Esophagus muscularis mucosa (tissue), 4 donors: ENCODE results near the gene ARX. TPM values are rescaled to one million over a fixed set of nuclear protein-coding genes. Genes with fewer than 3 reads are reported as not detected.

ENCODE experiments used
- DNase-seq: peaks from one replicate; pipeline ENCODE4 v3.0.0-alpha.2; 2017; ENCODE audit errors: extremely low spot score
- H3K27ac ChIP-seq, 4 donors: fragments of 200-600 bp; sonication (generic); replicated peaks in 1 of 4; 1 replicate in 3 of 4; 2 replicates in 1 of 4; pipeline ENCODE4 v1.5.1; 2016 to 2019; ENCODE audit warnings: mild to moderate bottlenecking in 1 of 4
- H3K27me3 ChIP-seq, 4 donors: fragments of 200-600 bp; sonication (generic); one replicate each; pipeline versions ENCODE4 v1.5.1 to v1.6.0; 2016 to 2019
- H3K36me3 ChIP-seq, 4 donors: fragments of 200-600 bp; sonication (generic); one replicate each; pipeline ENCODE4 v1.5.1; 2016 to 2019
- H3K4me1 ChIP-seq, 4 donors: fragments of 200-600 bp; sonication (generic); one replicate each; pipeline ENCODE4 v1.5.1; 2016 to 2019
- H3K4me3 ChIP-seq, 4 donors: fragments of 200-600 bp; sonication (generic); 1 replicate in 2 of 4; 2 replicates in 2 of 4; pipeline ENCODE4 v1.5.1; 2016 to 2019; ENCODE audit warnings: mild to moderate bottlenecking in 4 of 4, moderate library complexity in 1 of 4
- H3K9me3 ChIP-seq, 4 donors: fragments of 200-600 bp; sonication (generic); 1 replicate in 3 of 4; 2 replicates in 1 of 4; pipeline ENCODE4 v1.5.1; 2016 to 2019
- EP300 ChIP-seq: sonication (generic); formaldehyde crosslinking; IDR thresholded peaks from one replicate; pipeline ENCODE4 v1.6.1; 2017; ENCODE audit warnings: antibody characterized with exemption
- POLR2A ChIP-seq: fragments of 450-650 bp; IDR thresholded peaks from one replicate; pipeline ENCODE4 v1.6.1; 2017; ENCODE audit warnings: antibody characterized with exemption, moderate library complexity, mild to moderate bottlenecking, low read depth
- POLR2AphosphoS5 ChIP-seq, 2 donors: sonication (generic); formaldehyde crosslinking; IDR thresholded peaks; one replicate each; pipeline ENCODE4 v1.6.1; 2017; ENCODE audit warnings: antibody characterized with exemption in 2 of 2
- WGBS: methylation state at CpG from one replicate; pipeline ENCODE4 v1.1.5; 2018; 5-methylcytosine and 5-hydroxymethylcytosine counted together
- intact Hi-C: fragments of 100-400 bp; cut with DNase I; formaldehyde crosslinking; loops from one replicate; pipeline ENCODE4 v1.15.1; 2023
- total RNA-seq, 4 donors: library from RNA; depleted of rRNA; stranded (reverse); fragments of >200 nt; gene quantifications; one replicate each; pipeline versions ENCODE4 v1.1.0 to v1.2.1, GENCODE V29; 2016
- TF ChIP-seq, protein P1 (sequence below), 3 experiments: fragments of 200-600 bp in 2 of 3; fragments of 450-650 bp in 1 of 3; sonication (generic) in 2 of 3; IDR thresholded peaks; one replicate each; pipeline ENCODE4 v1.5.1; 2017 to 2019; ENCODE audit warnings: antibody characterized with exemption in 3 of 3, mild to moderate bottlenecking in 2 of 3, moderate library complexity in 1 of 3

Gene ARX
- total RNA-seq, 4 donors from 2014 or later = not detected

DNA sequence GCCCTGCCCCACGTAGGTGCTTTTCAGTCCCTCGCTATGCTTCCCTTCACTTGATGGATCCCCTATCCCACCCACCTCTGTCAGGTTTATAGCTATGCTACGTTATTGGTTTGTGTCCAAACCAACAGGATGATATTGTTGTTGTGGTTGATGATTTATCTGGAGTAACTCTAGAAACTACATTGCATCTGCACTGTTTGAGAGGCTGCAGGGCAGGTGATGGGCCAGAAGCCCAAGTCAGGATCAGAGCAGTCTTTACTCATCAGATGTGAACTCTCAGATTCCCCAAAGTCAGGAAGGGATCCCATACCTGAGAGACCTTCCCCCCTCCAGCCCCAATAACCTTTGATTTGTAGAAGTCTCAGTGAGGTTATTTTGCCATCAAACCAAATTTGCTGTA, 34.7 kb downstream of the ARX start:
- H3K4me1 ChIP-seq = no peaks in the 10 kb centered on the region
- no peak overlapping the region for H3K4me3 ChIP-seq
- TF ChIP-seq, protein P1, sequence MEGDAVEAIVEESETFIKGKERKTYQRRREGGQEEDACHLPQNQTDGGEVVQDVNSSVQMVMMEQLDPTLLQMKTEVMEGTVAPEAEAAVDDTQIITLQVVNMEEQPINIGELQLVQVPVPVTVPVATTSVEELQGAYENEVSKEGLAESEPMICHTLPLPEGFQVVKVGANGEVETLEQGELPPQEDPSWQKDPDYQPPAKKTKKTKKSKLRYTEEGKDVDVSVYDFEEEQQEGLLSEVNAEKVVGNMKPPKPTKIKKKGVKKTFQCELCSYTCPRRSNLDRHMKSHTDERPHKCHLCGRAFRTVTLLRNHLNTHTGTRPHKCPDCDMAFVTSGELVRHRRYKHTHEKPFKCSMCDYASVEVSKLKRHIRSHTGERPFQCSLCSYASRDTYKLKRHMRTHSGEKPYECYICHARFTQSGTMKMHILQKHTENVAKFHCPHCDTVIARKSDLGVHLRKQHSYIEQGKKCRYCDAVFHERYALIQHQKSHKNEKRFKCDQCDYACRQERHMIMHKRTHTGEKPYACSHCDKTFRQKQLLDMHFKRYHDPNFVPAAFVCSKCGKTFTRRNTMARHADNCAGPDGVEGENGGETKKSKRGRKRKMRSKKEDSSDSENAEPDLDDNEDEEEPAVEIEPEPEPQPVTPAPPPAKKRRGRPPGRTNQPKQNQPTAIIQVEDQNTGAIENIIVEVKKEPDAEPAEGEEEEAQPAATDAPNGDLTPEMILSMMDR (IDR thresholded peaks at IDR 0.05) = no peak
- no peak for TF ChIP-seq EP300
- no peak for TF ChIP-seq POLR2AphosphoS5 (IDR thresholded peaks at IDR 0.05)
- TF ChIP-seq POLR2A = no peak
- 78% methylated on average over 3 of the region's 3 CpGs for WGBS
- no peaks in the 10 kb centered on the region for H3K9me3 ChIP-seq
- intact Hi-C loops = no loop called here
- no peak overlapping the region for H3K27ac ChIP-seq
- H3K27me3 ChIP-seq = no peaks in the 10 kb centered on the region
- no peak for DNase-seq
- no peaks in the 10 kb centered on the region for H3K36me3 ChIP-seq

DNA sequence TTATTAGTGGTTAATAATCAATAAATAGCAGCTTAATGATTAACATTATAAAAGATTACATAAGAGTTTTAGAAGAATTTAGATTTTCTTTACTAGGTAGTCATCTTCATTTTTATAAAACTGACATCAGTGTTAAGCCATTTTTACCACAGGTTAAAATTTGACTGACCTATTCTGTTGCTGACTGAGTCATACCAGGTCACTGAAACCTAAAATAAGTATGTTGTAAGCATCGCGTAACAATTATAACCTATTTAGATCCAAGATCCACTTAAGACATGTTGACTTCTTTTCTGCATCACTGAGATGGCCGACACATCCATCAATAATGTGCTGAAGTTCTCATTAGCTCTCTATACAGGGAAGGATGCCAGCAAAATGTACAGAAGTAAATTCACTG, 36.7 kb downstream of the ARX start:
- Histone ChIP-seq H3K4me1 (no peaks in the 10 kb centered on the region), H3K27me3 (no peaks in the 10 kb centered on the region), H3K36me3 (no peaks in the 10 kb centered on the region), H3K27ac (no peak overlapping the region), H3K4me3 (no peak overlapping the region), H3K9me3 (no peaks in the 10 kb centered on the region)
- DNase-seq = no peak
- 85% methylated on average over 3 of the region's 3 CpGs for WGBS
- TF ChIP-seq POLR2AphosphoS5 (IDR thresholded peaks at IDR 0.05) (no peak), EP300 (no peak), POLR2A (no peak)
- TF ChIP-seq, protein P1 (IDR thresholded peaks at IDR 0.05) = no peak
- intact Hi-C loops = no loop called here

DNA sequence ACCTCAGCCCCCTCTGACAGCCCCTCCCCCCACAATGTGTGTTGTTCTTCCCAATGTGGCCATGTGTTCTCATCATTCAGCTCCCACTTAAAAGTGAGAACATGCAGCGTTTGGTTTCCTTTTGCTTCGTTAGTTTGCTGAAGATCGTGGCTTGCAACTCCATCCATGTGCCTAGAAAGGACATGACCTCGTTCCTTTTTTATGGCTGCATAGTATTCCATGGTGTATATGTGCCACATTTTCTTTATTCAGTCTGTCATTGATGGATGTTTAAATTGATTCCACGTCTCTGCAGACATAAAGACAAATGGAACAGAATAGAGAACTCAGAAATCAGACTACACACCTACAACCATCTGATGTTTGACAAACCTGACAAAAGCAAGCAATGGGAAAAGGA, 46.0 kb downstream of the ARX start:
- intact Hi-C loops = no loop called here
- no peak for DNase-seq
- Histone ChIP-seq H3K36me3 (no peaks in the 10 kb centered on the region), H3K9me3 (no peaks in the 10 kb centered on the region), H3K27me3 (no peaks in the 10 kb centered on the region), H3K4me3 (no peak overlapping the region), H3K27ac (no peak overlapping the region), H3K4me1 (no peaks in the 10 kb centered on the region)
- 86% methylated on average over 5 of the region's 5 CpGs for WGBS
- no peak for TF ChIP-seq POLR2A
- TF ChIP-seq, protein P1 (IDR thresholded peaks at IDR 0.05) = no peak
- TF ChIP-seq POLR2AphosphoS5 (IDR thresholded peaks at IDR 0.05) = no peak
- no peak for TF ChIP-seq EP300

DNA sequence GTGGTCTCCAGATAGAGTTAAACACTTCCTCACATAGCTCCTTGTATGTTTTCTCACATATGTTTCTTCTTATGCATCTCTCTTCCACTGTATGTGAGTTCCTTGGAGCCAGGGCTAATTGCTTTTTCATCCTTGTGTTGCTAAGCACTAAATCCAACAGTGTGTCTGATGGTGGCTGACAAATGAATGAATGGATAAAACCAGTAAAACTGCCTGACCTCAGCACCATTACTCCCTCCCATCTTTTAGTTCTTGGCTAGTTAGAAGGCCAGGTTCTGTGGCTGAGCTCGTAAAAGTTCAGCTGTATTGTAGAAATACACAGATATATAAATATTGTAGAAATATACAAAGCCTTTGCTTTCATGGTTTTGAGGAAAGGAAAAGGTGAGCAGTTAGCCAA, 50.4 kb downstream of the ARX start:
- H3K27ac ChIP-seq = no peak overlapping the region
- no peak overlapping the region for H3K4me3 ChIP-seq
- intact Hi-C loops = no loop called here
- TF ChIP-seq POLR2A = no peak
- TF ChIP-seq, protein P1 (IDR thresholded peaks at IDR 0.05) = no peak
- TF ChIP-seq POLR2AphosphoS5 (IDR thresholded peaks at IDR 0.05) = no peak
- TF ChIP-seq EP300 = no peak
- 56% methylated on average over 1 of the region's 1 CpG for WGBS
- no peak for DNase-seq
- no peaks in the 10 kb centered on the region for H3K27me3 ChIP-seq
- H3K9me3 ChIP-seq = no peaks in the 10 kb centered on the region
- no peaks in the 10 kb centered on the region for H3K4me1 ChIP-seq
- H3K36me3 ChIP-seq = no peaks in the 10 kb centered on the region

DNA sequence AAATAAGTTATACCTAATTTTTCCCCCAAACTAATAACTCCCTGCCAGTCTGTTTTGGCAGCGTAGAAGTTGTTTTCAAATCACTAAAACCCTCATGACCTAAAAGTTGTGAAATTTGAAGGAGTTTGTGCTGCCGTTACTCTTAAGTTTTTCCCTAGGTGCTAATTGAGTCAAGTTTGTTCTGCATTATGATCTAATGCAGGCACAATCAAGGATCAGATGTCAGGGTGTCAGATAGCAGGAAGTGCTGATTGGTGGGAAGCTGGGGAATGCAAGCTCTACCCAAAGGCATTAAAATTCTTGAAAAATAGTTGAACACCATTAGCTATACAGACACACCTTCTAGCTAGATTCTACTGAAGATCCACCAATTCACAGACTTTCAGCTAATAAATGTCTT, 51.9 kb downstream of the ARX start:
- Histone ChIP-seq H3K4me3 (no peak overlapping the region), H3K9me3 (no peaks in the 10 kb centered on the region), H3K27ac (no peak overlapping the region), H3K36me3 (no peaks in the 10 kb centered on the region), H3K4me1 (no peaks in the 10 kb centered on the region), H3K27me3 (no peaks in the 10 kb centered on the region)
- 87% methylated on average over 2 of the region's 2 CpGs for WGBS
- no peak for DNase-seq
- no peak for TF ChIP-seq POLR2AphosphoS5 (IDR thresholded peaks at IDR 0.05)
- no peak for TF ChIP-seq POLR2A
- TF ChIP-seq, protein P1 (IDR thresholded peaks at IDR 0.05) = no peak
- no peak for TF ChIP-seq EP300
- intact Hi-C loops = no loop called here
